Measurements from ENCODE around the gene NME3. TPM values are rescaled to one million over a fixed set of nuclear protein-coding genes. Genes with fewer than 3 reads are reported as not detected.

The NME3 gene
- total RNA-seq, 1 experiment from 2014 or later = 49.0 TPM

DNA sequence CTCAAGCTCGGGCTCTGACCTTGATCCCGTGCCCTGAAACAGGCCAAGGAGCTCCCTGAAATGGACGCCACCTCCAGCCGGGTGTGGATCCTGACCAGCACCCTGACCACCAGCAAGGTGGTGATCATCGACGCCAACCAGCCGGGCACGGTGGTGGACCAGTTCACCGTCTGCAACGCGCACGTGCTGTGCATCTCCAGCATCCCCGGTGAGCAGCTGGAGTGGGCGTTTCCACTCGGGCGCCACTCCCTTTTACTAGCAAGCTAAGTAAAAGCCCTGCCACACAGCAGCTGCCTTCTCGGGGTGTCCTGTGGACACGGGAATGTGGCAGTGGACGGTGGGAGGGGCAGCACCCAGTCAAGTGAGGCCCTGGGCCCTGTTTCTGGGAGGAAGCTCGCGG lies 6.4 kb downstream of the NME3 start:
- CTCF ChIA-PET = no interaction called here
- POLR2A ChIA-PET (ENCODE audit: unreplicated experiment) = no interaction called here

DNA sequence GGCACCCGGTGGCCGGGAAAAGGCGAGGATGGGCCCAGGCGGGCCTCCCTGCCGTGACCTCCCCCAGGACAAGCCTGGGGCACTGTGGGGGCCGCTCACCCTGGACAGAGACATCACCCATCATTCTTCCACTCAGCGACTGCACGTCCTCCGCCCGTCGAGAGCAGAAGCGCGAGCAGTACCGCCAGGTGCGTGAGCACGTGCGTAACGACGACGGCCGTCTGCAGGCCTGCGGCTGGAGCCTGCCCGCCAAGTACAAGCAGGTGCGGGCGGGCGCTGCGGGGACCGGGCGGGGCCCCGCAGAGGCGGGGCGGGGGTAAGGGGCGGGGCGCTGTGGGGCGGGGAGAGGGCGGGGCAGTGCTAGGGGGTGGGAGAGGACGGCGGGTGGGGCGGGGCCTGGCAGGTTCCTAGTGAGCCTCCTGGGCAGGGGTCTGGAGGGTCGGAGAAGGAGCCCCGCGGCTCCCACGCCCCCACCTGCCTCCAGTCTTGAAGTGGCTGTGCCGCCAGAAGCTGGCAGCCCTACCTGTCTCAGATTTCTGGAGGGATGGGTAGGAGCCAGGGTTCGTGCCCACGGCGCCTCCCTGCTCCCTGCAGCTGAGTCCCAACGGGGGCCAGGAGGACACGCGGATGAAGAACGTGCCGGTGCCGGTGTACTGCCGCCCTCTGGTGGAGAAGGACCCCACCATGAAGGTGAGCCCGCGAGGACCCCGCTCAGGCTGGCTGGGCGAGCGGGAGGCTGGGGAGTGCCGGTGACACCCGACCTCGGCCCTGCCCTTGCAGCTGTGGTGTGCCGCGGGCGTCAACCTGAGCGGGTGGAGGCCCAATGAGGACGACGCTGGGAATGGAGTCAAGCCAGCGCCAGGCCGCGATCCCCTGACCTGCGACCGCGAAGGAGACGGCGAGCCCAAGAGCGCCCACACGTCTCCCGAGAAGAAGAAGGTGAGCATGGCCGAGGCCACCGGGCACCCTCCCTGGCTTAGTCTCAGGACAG lies 7.5 kb downstream of the NME3 start:
- TF ChIP-seq, protein P1, sequence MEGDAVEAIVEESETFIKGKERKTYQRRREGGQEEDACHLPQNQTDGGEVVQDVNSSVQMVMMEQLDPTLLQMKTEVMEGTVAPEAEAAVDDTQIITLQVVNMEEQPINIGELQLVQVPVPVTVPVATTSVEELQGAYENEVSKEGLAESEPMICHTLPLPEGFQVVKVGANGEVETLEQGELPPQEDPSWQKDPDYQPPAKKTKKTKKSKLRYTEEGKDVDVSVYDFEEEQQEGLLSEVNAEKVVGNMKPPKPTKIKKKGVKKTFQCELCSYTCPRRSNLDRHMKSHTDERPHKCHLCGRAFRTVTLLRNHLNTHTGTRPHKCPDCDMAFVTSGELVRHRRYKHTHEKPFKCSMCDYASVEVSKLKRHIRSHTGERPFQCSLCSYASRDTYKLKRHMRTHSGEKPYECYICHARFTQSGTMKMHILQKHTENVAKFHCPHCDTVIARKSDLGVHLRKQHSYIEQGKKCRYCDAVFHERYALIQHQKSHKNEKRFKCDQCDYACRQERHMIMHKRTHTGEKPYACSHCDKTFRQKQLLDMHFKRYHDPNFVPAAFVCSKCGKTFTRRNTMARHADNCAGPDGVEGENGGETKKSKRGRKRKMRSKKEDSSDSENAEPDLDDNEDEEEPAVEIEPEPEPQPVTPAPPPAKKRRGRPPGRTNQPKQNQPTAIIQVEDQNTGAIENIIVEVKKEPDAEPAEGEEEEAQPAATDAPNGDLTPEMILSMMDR (conservative IDR thresholded peaks at IDR 0.05) = no peak; the same call in 1 of the 2 replicates
- TF ChIP-seq EZH2 (IDR thresholded peaks at IDR 0.05; ENCODE audit: low read depth) = no peak
- H3K4me2 ChIP-seq = no peak overlapping the region
- no peaks in the 10 kb centered on the region for H3K9me2 ChIP-seq (ENCODE audit: insufficient read depth)
- no peaks in the 10 kb centered on the region for H3F3A ChIP-seq (ENCODE audit: insufficient read depth, low read depth)
- CTCF ChIA-PET = no interaction called here
- no peaks in the 10 kb centered on the region for H3K9me3 ChIP-seq (ENCODE audit: insufficient read depth, low read depth)
- H4K20me1 ChIP-seq (ENCODE audit: insufficient read depth) = no peaks in the 10 kb centered on the region
- H3K79me2 ChIP-seq (ENCODE audit: low read depth) = no peaks in the 10 kb centered on the region
- BruUV-seq (replicated peaks) = no TSS peak
- H3K27me3 ChIP-seq (ENCODE audit: insufficient read depth, low read depth) = no peaks in the 10 kb centered on the region
- no peak overlapping the region for H3K27ac ChIP-seq
- no peaks in the 10 kb centered on the region for H3K36me3 ChIP-seq (ENCODE audit: low read depth)
- no peak overlapping the region for H3K4me3 ChIP-seq
- H3K4me1 ChIP-seq (replicated peaks; ENCODE audit: insufficient read depth) = no peaks in the 10 kb centered on the region
- H2AFZ ChIP-seq = no peak overlapping the region
- POLR2A ChIA-PET (ENCODE audit: unreplicated experiment) = no interaction called here
- intact Hi-C loops (cut with micrococcal nuclease; ENCODE audit: unreplicated experiment) = no loop called here
- no peak for DNase-seq

More for the DNA sequence above, 6.4 kb downstream of the NME3 start:
- Histone ChIP-seq H2AFZ (no peak overlapping the region), H3K27me3 (ENCODE audit: insufficient read depth, low read depth) (no peaks in the 10 kb centered on the region), H3K9me2 (ENCODE audit: insufficient read depth) (no peaks in the 10 kb centered on the region), H3K79me2 (ENCODE audit: low read depth) (no peaks in the 10 kb centered on the region), H3K4me1 (replicated peaks; ENCODE audit: insufficient read depth) (0 out of 2 replicates have a peak, but pooled peaks cover under 1% of the 10 kb centered on the region), H3K4me3 (no peak overlapping the region), H4K20me1 (ENCODE audit: insufficient read depth) (no peaks in the 10 kb centered on the region), H3F3A (ENCODE audit: insufficient read depth, low read depth) (0 out of 2 replicates have a peak, but pooled peaks cover 6% of the 10 kb centered on the region), H3K27ac (no peak overlapping the region), H3K9me3 (ENCODE audit: insufficient read depth, low read depth) (no peaks in the 10 kb centered on the region), H3K36me3 (ENCODE audit: low read depth) (no peaks in the 10 kb centered on the region), H3K4me2 (no peak overlapping the region)
- DNase-seq = no peak
- BruUV-seq (replicated peaks) = no TSS peak
- intact Hi-C loops (cut with micrococcal nuclease; ENCODE audit: unreplicated experiment) = no loop called here
- TF ChIP-seq, protein P1 (conservative IDR thresholded peaks at IDR 0.05) = no peak
- no peak for TF ChIP-seq EZH2 (IDR thresholded peaks at IDR 0.05; ENCODE audit: low read depth)

DNA sequence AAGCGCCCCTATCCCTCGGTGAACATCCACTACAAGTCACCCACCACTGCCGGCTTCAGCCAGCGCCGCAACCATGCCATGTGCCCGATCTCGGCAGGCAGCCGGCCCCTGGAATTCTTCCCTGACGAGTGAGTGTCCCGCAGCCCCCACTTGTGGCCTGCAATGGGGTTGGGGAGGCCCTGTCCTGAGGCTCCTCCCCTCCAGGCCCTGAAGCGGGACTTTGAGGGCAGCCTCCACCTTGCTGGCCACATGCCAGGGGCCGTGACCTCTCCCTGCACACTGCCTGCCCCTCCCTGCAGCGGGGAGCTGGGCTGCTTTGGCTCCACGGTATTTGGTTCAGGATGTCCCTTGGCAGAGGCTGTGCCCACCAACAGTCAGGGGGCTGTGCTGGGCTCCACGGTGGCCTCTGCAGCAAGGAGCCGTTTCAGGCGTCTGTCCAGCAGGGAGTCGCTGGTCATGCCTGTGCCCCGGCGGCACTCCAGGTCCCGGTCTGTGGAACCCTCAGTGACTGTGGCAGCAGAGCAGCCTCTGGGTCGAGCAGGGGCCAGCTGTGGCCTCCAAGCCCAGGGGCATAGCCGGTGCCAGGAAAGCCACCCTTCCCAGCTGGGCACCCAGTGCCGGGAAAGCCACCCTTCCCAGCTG lies 8.3 kb downstream of the NME3 start:
- H3K9me2 ChIP-seq (ENCODE audit: insufficient read depth) = no peaks in the 10 kb centered on the region
- DNase-seq = no peak
- POLR2A ChIA-PET (ENCODE audit: unreplicated experiment) = no interaction called here
- H3K27ac ChIP-seq = no peak overlapping the region
- no peaks in the 10 kb centered on the region for H3F3A ChIP-seq (ENCODE audit: insufficient read depth, low read depth)
- no peaks in the 10 kb centered on the region for H4K20me1 ChIP-seq (ENCODE audit: insufficient read depth)
- no peaks in the 10 kb centered on the region for H3K9me3 ChIP-seq (ENCODE audit: insufficient read depth, low read depth)
- no TSS peak for BruUV-seq (replicated peaks)
- no peaks in the 10 kb centered on the region for H3K4me1 ChIP-seq (replicated peaks; ENCODE audit: insufficient read depth)
- no peaks in the 10 kb centered on the region for H3K36me3 ChIP-seq (ENCODE audit: low read depth)
- no peaks in the 10 kb centered on the region for H3K27me3 ChIP-seq (ENCODE audit: insufficient read depth, low read depth)
- no peak overlapping the region for H2AFZ ChIP-seq
- no peaks in the 10 kb centered on the region for H3K79me2 ChIP-seq (ENCODE audit: low read depth)
- TF ChIP-seq EZH2 (IDR thresholded peaks at IDR 0.05; ENCODE audit: low read depth) = no peak
- TF ChIP-seq, protein P1 (conservative IDR thresholded peaks at IDR 0.05) = no peak
- no peak overlapping the region for H3K4me2 ChIP-seq
- intact Hi-C loops (cut with micrococcal nuclease; ENCODE audit: unreplicated experiment) = no loop called here
- CTCF ChIA-PET = no interaction called here
- H3K4me3 ChIP-seq = no peak overlapping the region
